GM06990 (cell line): Measurements from ENCODE around the gene ETFRF1.
A peak's percentile ranks its signal among the peaks of the same experiment; 100 is the strongest.

Source experiments
- DNase-seq: peaks from one replicate; pipeline ENCODE4 v3.0.0-alpha.2; 2011; ENCODE audit not compliant: insufficient read length; ENCODE audit errors: extremely low read depth
- H3K27me3 ChIP-seq: replicated peaks from 2 replicates; pipeline ENCODE4 v1.6.0; 2011; ENCODE audit warnings: low read length; ENCODE audit not compliant: control insufficient read depth, insufficient read depth
- H3K36me3 ChIP-seq: 2 replicates; pipeline ENCODE4 v1.5.1; 2011; ENCODE audit warnings: low read length; ENCODE audit not compliant: control insufficient read depth, insufficient read depth
- H3K4me3 ChIP-seq: replicated peaks from 2 replicates; pipeline ENCODE4 v1.5.1; 2011; ENCODE audit warnings: low read depth, mild to moderate bottlenecking, control low read depth, low read length
- TF ChIP-seq, protein P1 (sequence below): IDR thresholded peaks from 2 replicates; pipeline ENCODE4 v1.5.1; 2011; ENCODE audit warnings: low read length, control low read depth, mild to moderate bottlenecking, inconsistent platforms; ENCODE audit not compliant: insufficient read depth, poor library complexity, severe bottlenecking

Gene ETFRF1

DNA sequence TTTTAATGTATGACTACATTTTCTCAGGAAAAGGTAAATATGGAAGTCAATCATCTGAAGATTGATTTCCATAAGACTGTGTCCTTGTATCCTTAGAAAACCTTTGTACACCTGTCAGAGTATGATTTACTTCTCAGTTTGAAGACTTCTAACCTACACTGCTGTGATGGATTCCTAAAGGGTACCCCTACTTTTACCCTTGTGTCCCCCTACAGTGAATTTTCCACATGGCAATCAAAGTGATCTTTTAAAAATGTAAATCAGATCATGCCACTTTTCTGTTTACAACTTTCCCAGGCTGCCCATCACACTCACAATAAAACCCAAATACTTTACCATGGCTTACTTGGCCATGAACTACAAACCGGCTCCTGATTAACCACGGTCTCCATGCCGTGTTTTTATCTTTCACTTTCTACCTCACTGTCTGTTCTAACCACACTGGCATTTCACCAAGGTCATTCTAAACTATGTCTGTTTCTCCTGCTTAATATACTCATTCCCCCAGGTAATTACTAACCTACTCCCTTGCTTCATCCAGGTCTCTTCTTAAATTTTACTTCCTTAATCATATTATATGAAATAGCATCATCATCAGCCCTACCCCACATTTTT is 8.1 kb upstream of the ETFRF1 start:
- Histone ChIP-seq H3K4me3 (peak overlapping the region; percentile 29; the same call in 1 of the 2 replicates), H3K36me3 (no peaks in the 10 kb centered on the region), H3K27me3 (no peaks in the 10 kb centered on the region)
- TF ChIP-seq, protein P1, sequence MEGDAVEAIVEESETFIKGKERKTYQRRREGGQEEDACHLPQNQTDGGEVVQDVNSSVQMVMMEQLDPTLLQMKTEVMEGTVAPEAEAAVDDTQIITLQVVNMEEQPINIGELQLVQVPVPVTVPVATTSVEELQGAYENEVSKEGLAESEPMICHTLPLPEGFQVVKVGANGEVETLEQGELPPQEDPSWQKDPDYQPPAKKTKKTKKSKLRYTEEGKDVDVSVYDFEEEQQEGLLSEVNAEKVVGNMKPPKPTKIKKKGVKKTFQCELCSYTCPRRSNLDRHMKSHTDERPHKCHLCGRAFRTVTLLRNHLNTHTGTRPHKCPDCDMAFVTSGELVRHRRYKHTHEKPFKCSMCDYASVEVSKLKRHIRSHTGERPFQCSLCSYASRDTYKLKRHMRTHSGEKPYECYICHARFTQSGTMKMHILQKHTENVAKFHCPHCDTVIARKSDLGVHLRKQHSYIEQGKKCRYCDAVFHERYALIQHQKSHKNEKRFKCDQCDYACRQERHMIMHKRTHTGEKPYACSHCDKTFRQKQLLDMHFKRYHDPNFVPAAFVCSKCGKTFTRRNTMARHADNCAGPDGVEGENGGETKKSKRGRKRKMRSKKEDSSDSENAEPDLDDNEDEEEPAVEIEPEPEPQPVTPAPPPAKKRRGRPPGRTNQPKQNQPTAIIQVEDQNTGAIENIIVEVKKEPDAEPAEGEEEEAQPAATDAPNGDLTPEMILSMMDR, result no peak
- no peak for DNase-seq

- no peaks in the 10 kb centered on the region for H3K36me3 ChIP-seq
- no peak overlapping the region for H3K4me3 ChIP-seq
- DNase-seq, result no peak
- no peaks in the 10 kb centered on the region for H3K27me3 ChIP-seq
- TF ChIP-seq, protein P1, result no peak
Measured at GRCh38 chr12:25187781-25188180, 7.3 kb upstream of the ETFRF1 start.

- Histone ChIP-seq H3K27me3 (no peaks in the 10 kb centered on the region), H3K4me3 (no peak overlapping the region), H3K36me3 (no peaks in the 10 kb centered on the region)
- TF ChIP-seq, protein P1, result no peak
- DNase-seq, result no peak
Measured at GRCh38 chr12:25189656-25190055, 5.4 kb upstream of the ETFRF1 start.

- TF ChIP-seq, protein P1, result no peak
- Histone ChIP-seq H3K36me3 (no peaks in the 10 kb centered on the region), H3K4me3 (no peak overlapping the region), H3K27me3 (no peaks in the 10 kb centered on the region)
- DNase-seq, result no peak
Measured at GRCh38 chr12:25190793-25191192, 4.2 kb upstream of the ETFRF1 start.

GRCh38 chr12:25194214-25194613 is 823 bp upstream of the ETFRF1 start:
- no peaks in the 10 kb centered on the region; the same call in 1 of the 2 replicates for H3K36me3 ChIP-seq
- no peak for DNase-seq
- H3K4me3 ChIP-seq, result no peak overlapping the region
- TF ChIP-seq, protein P1, result no peak
- H3K27me3 ChIP-seq, result no peaks in the 10 kb centered on the region

DNA sequence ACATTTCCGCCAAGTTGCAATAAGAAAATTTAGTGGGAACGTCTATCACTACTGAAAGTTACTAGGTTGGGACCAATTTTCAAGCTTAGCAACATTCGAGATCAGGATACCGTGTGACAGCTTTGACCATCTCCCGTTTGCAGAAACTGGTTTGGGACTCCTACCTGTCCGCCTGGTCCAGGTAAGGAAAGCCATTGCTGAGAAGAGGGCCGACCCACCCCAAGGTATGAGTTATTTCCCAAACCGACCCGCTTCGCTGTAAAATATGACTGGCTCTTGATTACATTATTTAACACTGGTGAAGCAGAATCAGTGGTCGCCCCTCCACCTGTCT is 348 bp upstream of the ETFRF1 start:
- peak overlapping the region; percentile 86 for H3K4me3 ChIP-seq
- TF ChIP-seq, protein P1, result no peak
- H3K36me3 ChIP-seq, result no peaks in the 10 kb centered on the region; the same call in 1 of the 2 replicates

More for the DNA sequence above, 348 bp upstream of the ETFRF1 start:
- H3K27me3 ChIP-seq, result no peaks in the 10 kb centered on the region
- no peak for DNase-seq
